GM19455 (cell line): ENCODE data around the gene SLC9A9.

Experiments used
- ATAC-seq: cut with Tn5 transposase; IDR thresholded peaks from one replicate; pipeline ENCODE4 v1.9.1; 2021; ENCODE audit not compliant: unreplicated experiment

The SLC9A9 gene

GRCh38 chr3:143430568-143430967 lies 417.7 kb downstream of the SLC9A9 start:
- no peak for ATAC-seq

DNA sequence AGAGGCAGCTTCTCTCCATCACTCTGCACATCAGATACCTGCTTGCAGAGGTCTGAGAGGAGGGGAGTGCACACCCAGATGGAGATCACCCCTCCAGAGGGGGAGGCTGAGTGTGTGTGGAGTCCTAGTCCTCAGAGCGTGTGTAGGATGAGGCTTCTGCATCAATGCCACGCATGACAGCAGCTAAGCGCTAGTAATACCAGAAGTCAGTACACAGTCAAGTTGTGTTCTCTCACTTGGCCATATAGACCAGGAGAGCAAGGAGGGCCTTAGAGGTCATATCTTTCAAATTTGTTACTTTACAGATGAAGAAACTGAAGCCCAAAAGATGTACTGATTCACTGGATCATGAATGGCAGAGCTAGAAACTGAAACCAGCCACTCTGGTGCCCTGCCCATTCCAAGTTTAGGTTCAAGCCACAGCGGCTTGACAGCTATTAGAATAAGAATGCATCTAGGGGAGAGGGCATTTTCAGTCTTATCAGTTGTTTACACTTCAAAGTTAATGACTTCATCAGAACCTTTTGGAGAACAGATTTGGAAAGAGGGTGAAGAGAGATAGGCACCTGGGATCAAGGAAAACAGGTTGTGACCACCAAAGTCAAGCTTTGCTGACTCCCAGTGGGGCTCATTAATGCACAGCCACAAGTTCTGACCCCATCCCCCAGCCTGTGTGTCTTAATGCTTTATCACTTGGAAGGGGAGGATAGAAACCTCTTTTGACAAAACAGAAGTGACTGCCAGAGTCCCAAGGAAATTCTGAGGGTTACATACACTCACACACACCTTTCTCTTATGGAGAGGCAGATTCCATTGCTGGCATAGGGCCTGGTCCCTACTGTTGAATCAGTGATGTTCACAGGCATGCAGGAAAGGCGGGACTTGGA lies 418.4 kb downstream of the SLC9A9 start:
- ATAC-seq = no peak

DNA sequence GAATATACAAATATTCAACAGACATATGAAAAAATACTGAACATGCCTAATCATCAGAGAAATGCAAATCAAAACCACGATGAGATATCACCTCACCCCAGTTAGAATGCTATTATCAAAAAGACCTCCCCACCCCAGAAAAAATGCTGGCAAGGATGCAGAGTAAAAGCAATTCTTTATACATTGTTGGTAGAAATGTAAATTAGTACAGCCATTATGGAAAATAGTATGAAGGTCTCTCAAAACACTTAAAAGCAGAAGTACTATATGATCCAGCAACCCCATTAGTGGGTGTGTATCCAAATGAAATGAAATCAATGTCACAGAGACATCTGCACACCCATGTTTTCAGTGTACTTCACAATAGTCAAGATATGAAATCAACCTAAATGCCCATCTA lies 420.0 kb downstream of the SLC9A9 start:
- no peak for ATAC-seq

- no peak for ATAC-seq
Observed at GRCh38 chr3:143427631-143428030, 420.6 kb downstream of the SLC9A9 start.

DNA sequence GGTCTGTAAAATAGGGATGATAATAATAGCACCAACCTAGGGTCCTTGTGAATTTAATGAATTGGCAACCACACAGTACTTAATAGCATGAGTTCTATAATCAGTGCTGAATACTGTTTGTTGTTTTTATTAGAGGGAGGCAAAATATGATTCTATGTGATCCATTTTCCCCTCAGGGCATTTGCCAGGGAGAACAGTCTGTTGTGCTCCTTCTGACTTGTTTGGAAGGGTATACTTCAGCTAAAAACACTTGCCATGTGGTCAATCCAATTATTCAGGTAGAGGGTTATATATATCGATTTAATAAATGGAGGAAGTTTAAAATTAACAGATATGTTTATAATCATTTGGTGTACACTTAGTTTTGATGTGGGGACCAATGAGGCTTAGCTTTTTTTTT lies 423.4 kb downstream of the SLC9A9 start:
- no peak for ATAC-seq

- ATAC-seq = no peak
Observed at GRCh38 chr3:143421556-143421955, 426.7 kb downstream of the SLC9A9 start.

GRCh38 chr3:143419611-143420010 lies 428.7 kb downstream of the SLC9A9 start:
- no peak for ATAC-seq

GRCh38 chr3:143418391-143418790 lies 429.9 kb downstream of the SLC9A9 start:
- ATAC-seq = no peak

- no peak for ATAC-seq
Observed at GRCh38 chr3:143416229-143416628, 432.0 kb downstream of the SLC9A9 start.

GRCh38 chr3:143414571-143415253 lies 433.6 kb downstream of the SLC9A9 start:
- no peak for ATAC-seq

DNA sequence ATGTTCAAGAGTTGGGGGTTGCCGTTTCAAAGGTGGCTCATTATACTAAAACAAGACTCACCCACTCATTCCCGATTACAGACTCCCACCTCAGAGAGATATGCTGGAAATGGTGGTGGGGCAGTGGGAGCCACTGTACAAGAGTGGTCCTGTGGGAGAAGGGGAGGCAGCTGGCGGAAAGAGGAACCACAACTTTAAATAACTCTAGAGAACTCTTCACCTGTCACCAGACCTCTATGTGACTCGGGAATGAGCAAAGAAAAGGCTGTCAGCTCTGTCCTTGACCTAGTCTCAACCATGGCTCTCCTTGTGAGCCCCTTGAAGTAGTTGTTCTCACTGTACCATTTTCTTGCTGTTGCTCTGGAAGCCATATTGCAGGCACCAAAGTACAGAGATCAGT lies 434.9 kb downstream of the SLC9A9 start:
- ATAC-seq = no peak

DNA sequence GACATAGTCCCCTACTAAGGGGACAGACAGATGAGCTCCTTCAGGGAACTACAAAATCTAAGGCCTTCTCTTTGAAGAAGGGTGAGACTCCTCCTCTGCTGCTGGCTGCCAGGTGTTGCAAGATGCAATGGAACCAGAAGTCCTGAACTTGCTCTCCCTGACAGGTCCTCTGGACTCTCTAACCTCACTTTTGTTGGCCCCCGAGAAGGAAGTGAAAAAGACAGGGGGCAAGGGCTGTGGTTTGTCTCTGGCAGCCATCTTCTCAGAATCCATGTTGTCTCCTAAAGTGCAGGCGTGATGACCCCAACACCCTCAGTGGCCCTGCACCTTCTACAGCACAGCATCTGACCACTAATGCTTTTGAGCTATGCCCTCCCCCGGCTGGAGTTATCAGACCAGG lies 436.2 kb downstream of the SLC9A9 start:
- ATAC-seq = no peak

GRCh38 chr3:143410259-143410658 lies 438.0 kb downstream of the SLC9A9 start:
- no peak for ATAC-seq

GRCh38 chr3:143408771-143409170 lies 439.5 kb downstream of the SLC9A9 start:
- ATAC-seq = no peak

DNA sequence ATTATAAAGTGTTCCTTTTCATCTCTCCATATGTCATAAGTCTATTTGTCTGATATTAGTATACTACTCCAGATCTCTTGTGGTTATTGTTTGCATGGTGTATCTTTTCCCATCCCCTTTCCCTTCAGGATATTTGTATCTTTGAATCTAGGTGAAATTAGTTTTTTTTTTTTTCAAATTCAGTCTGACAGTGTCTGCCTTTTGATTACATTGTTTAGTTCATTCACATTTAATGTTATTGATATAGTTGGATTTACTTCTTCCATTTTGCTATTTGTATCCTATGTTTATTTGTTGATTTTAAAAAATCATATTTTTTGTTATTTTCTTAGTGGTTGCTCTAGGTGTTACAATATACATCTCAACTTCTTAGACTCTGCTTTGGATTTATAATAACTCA lies 445.7 kb downstream of the SLC9A9 start:
- ATAC-seq = no peak

GRCh38 chr3:143396790-143397189 lies 451.5 kb downstream of the SLC9A9 start:
- no peak for ATAC-seq

DNA sequence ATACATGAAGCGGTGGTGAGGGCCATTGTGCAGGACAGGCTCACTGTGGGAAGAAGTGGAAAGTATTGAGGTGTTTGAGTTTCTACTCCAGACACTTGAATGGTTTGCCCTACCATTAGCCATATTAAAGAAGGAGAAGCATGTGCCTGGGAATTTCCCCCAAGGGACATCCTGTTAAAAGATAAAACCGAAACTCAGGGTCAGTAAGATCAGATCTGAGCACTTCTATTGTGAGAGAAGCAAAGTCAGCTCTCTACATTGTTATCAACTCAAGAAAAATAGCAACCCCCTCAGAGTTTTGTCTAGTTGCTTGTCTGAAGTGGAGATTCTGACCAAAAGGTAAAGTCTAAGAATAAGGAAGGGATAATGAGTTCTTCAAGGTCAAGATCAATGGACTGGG lies 458.9 kb downstream of the SLC9A9 start:
- ATAC-seq = no peak

- no peak for ATAC-seq
Observed at GRCh38 chr3:143387425-143387824, 460.8 kb downstream of the SLC9A9 start.

- ATAC-seq = no peak
Observed at GRCh38 chr3:143384076-143384475, 464.2 kb downstream of the SLC9A9 start.

DNA sequence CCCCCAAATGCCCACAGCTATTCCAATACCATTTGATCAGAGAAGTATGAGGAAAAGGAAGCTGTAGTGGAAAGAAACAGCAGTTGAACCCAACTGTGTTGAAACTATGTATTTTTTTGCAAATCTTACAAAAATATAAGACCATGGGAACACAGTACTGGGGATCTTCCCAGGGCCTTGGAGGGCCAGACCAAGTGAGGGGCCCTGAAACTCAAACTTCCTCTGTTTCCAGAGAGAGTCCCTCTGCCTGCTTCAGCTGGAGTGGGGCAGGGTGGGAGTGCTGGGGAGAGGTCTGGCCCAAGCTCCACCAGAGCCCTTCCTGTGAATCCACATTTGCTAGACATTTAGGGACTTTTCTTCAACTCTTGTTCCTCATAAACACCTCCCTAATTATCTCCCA lies 464.8 kb downstream of the SLC9A9 start:
- no peak for ATAC-seq

DNA sequence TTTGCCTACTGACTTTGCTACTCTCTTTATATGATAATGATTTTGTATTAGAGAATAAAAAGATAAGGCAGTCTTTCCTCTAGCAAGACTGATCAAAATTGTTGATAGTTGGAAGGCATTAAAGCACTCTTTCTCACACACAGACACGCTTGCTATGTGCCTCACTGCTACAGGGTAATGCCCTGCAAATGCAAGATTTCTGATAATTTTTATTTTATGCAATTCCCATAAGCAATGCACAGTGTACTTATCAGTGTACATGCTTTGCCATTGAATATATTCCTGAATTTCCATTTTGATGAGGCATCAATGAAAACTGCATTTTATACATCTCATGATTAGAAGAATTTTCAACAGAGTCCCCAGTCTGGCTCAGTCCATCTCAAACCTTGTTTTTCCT lies 465.5 kb downstream of the SLC9A9 start:
- no peak for ATAC-seq

GRCh38 chr3:143380449-143380848 lies 467.8 kb downstream of the SLC9A9 start:
- ATAC-seq = no peak
